Suprapubic skin (tissue), 4 donors: ENCODE data around the gene DBR1. TPM values are rescaled to one million over a fixed set of nuclear protein-coding genes. Genes with fewer than 3 reads are reported as not detected.

ENCODE experiments used
- DNase-seq, 2 donors: peaks; one replicate each; pipeline ENCODE4 v3.0.0-alpha.2; 2019; ENCODE audit warnings: low spot score in 2 of 2
- H3K27ac ChIP-seq: fragments of 200-600 bp; sonication (generic); one replicate; pipeline ENCODE4 v1.5.1; 2019
- H3K27me3 ChIP-seq: fragments of 200-600 bp; sonication (generic); one replicate; pipeline ENCODE4 v1.5.1; 2019
- H3K36me3 ChIP-seq: fragments of 200-600 bp; sonication (generic); one replicate; pipeline ENCODE4 v1.5.1; 2019
- H3K4me1 ChIP-seq: fragments of 200-600 bp; sonication (generic); one replicate; pipeline ENCODE4 v1.5.1; 2019
- H3K4me3 ChIP-seq: fragments of 200-600 bp; sonication (generic); one replicate; pipeline ENCODE4 v1.5.1; 2019; ENCODE audit warnings: mild to moderate bottlenecking
- H3K9me3 ChIP-seq: fragments of 200-600 bp; sonication (generic); one replicate; pipeline ENCODE4 v1.5.1; 2019
- EP300 ChIP-seq: sonication (generic); formaldehyde crosslinking; IDR thresholded peaks from one replicate; pipeline ENCODE4 v1.6.1; 2017; ENCODE audit warnings: antibody characterized with exemption
- POLR2A ChIP-seq, 2 donors: fragments of 450-650 bp; IDR thresholded peaks; one replicate each; pipeline ENCODE4 v1.6.1; 2017; ENCODE audit warnings: antibody characterized with exemption in 2 of 2, mild to moderate bottlenecking in 2 of 2, moderate library complexity in 2 of 2
- POLR2AphosphoS5 ChIP-seq, 3 donors: sonication (generic); formaldehyde crosslinking; IDR thresholded peaks; one replicate each; pipeline ENCODE4 v1.6.1; 2017; ENCODE audit warnings: antibody characterized with exemption in 3 of 3
- WGBS: methylation state at CpG from one replicate; pipeline ENCODE4 v1.1.5; 2018; 5-methylcytosine and 5-hydroxymethylcytosine counted together
- total RNA-seq, 4 donors: library from RNA; depleted of rRNA; stranded (reverse); fragments of >200 nt; gene quantifications; one replicate each; pipeline ENCODE4 v1.1.0, GENCODE V29; 2016
- TF ChIP-seq, protein P1 (sequence below), 2 donors: fragments of 200-600 bp in 1 of 2; fragments of 450-650 bp in 1 of 2; sonication (generic) in 1 of 2; IDR thresholded peaks; one replicate each; pipeline ENCODE4 v1.5.1; 2016 to 2019; ENCODE audit warnings: antibody characterized with exemption in 2 of 2, mild to moderate bottlenecking in 1 of 2, moderate library complexity in 1 of 2

The DBR1 gene, protein sequence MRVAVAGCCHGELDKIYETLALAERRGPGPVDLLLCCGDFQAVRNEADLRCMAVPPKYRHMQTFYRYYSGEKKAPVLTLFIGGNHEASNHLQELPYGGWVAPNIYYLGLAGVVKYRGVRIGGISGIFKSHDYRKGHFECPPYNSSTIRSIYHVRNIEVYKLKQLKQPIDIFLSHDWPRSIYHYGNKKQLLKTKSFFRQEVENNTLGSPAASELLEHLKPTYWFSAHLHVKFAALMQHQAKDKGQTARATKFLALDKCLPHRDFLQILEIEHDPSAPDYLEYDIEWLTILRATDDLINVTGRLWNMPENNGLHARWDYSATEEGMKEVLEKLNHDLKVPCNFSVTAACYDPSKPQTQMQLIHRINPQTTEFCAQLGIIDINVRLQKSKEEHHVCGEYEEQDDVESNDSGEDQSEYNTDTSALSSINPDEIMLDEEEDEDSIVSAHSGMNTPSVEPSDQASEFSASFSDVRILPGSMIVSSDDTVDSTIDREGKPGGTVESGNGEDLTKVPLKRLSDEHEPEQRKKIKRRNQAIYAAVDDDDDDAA
- 10 to 100 TPM; 12.7 to 13.3 (median 12.8) TPM for total RNA-seq

GRCh38 chr3:138174421-138175131, at the start of gene DBR1:
Gene DBR1, minus strand, starts transcription at chr3:138174921. Its CDS starts 126 bp downstream, at chr3:138174795.
- 0% methylated on average over 24 of the region's 38 CpGs for WGBS
- peak within 1 kb of the TSS; percentile 89 for H3K27ac ChIP-seq
- DNase-seq = peak; percentile 83 to 86
- H3K9me3 ChIP-seq = no peaks in the 10 kb centered on the region
- H3K36me3 ChIP-seq = peaks cover 11% of the 10 kb centered on the region
- TF ChIP-seq POLR2AphosphoS5 (IDR thresholded peaks at IDR 0.05) (peak in 2 of 3 donors; percentile 53 to 57), EP300 (no peak), POLR2A (IDR thresholded peaks at IDR 0.05) (peak in 1 of 2 donors; percentile 75)
- H3K4me3 ChIP-seq = peak within 1 kb of the TSS; percentile 94
- peaks cover 28% of the 10 kb centered on the region for H3K4me1 ChIP-seq
- no peaks in the 10 kb centered on the region for H3K27me3 ChIP-seq

DNA sequence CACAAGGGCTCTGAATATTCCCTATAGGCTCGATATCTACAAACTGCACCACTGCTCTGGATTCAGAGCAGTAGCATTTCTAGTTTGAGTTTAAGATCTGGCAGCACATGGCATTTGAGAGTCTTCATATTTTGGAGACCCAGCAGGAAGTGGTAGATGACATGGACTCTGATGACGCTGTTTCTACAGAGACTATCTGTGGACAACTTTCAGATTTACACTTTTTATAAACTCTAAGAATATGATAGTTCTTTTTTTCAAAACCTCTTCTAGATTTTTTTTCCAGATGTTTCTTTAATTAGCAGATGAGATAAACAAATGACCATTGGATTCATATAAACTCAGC, 48.2 kb upstream of the DBR1 start:
- no peak overlapping the region for H3K4me3 ChIP-seq
- DNase-seq = no peak
- H3K27me3 ChIP-seq = no peaks in the 10 kb centered on the region
- no peaks in the 10 kb centered on the region for H3K9me3 ChIP-seq
- 83% methylated on average over 2 of the region's 2 CpGs for WGBS
- H3K27ac ChIP-seq = no peak overlapping the region
- no peaks in the 10 kb centered on the region for H3K4me1 ChIP-seq
- TF ChIP-seq POLR2A (IDR thresholded peaks at IDR 0.05) (no peak), EP300 (no peak), POLR2AphosphoS5 (IDR thresholded peaks at IDR 0.05) (no peak)
- TF ChIP-seq, protein P1, sequence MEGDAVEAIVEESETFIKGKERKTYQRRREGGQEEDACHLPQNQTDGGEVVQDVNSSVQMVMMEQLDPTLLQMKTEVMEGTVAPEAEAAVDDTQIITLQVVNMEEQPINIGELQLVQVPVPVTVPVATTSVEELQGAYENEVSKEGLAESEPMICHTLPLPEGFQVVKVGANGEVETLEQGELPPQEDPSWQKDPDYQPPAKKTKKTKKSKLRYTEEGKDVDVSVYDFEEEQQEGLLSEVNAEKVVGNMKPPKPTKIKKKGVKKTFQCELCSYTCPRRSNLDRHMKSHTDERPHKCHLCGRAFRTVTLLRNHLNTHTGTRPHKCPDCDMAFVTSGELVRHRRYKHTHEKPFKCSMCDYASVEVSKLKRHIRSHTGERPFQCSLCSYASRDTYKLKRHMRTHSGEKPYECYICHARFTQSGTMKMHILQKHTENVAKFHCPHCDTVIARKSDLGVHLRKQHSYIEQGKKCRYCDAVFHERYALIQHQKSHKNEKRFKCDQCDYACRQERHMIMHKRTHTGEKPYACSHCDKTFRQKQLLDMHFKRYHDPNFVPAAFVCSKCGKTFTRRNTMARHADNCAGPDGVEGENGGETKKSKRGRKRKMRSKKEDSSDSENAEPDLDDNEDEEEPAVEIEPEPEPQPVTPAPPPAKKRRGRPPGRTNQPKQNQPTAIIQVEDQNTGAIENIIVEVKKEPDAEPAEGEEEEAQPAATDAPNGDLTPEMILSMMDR (IDR thresholded peaks at IDR 0.05) = no peak
- peaks cover 53% of the 10 kb centered on the region for H3K36me3 ChIP-seq

DNA sequence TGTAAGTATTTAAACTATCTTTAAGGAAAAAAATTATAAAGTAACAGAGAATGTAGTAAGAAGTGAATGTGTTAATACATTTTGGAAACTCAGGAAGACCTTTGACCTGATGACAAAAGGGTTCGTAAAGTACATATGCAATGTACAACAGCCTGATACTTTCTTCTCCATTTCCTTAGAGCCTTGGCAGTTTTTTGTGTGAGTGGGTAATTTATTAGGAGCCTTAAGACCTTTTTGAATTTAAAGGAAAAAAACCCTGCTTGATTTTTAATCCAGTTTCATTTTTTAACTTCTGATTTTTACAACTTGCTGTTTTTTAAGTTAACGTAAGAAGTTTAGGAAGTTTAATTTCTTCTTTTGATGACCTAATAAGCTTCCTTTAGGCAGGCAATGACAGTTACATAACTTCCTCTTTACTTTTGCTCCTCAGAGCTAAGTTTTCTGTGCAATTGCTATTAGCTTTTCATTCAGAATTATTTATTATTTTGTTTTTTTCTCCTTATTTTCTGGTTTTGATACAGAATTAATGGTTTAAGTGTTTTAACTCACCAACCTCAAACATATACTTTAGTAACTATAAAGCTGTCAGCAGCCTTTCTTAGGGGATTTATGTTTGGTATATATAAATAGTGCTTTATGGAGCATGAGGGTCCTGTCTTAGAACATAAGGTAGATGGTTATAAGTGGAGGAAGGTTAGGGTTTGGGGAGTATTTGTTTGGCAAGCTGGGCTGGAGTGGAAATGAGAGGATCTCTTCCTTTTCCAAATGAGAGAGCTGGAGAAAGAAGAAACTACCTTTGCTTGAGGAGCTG, 47.6 kb upstream of the DBR1 start:
- Histone ChIP-seq H3K36me3 (peaks cover 48% of the 10 kb centered on the region), H3K4me3 (no peak overlapping the region), H3K4me1 (no peaks in the 10 kb centered on the region), H3K27ac (no peak overlapping the region), H3K27me3 (no peaks in the 10 kb centered on the region), H3K9me3 (no peaks in the 10 kb centered on the region)
- TF ChIP-seq POLR2AphosphoS5 (IDR thresholded peaks at IDR 0.05) (no peak), POLR2A (IDR thresholded peaks at IDR 0.05) (no peak), EP300 (no peak)
- TF ChIP-seq, protein P1 (IDR thresholded peaks at IDR 0.05) = no peak
- DNase-seq = no peak
- WGBS = 73% methylated on average over 2 of the region's 2 CpGs

DNA sequence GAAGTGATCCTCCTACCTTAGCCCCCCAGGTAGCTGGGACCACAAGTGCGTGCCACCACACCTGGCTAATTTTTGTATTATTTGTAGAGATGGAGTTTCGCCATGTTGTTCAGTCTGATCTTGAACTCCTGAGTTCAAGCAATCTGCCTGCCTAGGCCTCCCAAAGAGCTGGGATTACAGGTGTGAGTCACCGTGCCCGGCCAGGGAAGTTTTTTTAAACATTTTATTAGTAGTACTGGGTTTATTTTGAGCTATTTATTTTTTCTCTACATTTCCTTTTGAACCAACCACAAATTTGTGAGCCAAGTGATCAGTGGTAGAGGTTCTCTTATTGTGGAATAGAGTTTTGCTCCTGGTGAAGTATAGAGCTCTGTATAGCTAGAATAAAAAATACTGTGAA, 46.1 kb upstream of the DBR1 start:
- Histone ChIP-seq H3K9me3 (no peaks in the 10 kb centered on the region), H3K4me3 (no peak overlapping the region), H3K36me3 (peaks cover 33% of the 10 kb centered on the region), H3K4me1 (no peaks in the 10 kb centered on the region), H3K27ac (no peak overlapping the region), H3K27me3 (no peaks in the 10 kb centered on the region)
- no peak for DNase-seq
- WGBS = 95% methylated on average over 4 of the region's 4 CpGs
- TF ChIP-seq POLR2A (IDR thresholded peaks at IDR 0.05) = no peak

GRCh38 chr3:138220242-138220641, 45.5 kb upstream of the DBR1 start:
- WGBS = 97% methylated on average over 1 of the region's 1 CpG
- no peaks in the 10 kb centered on the region for H3K27me3 ChIP-seq
- DNase-seq = no peak
- no peak overlapping the region for H3K27ac ChIP-seq
- no peaks in the 10 kb centered on the region for H3K9me3 ChIP-seq
- TF ChIP-seq EP300 (no peak), POLR2AphosphoS5 (IDR thresholded peaks at IDR 0.05) (no peak), POLR2A (IDR thresholded peaks at IDR 0.05) (no peak)
- TF ChIP-seq, protein P1 (IDR thresholded peaks at IDR 0.05) = no peak
- H3K36me3 ChIP-seq = peaks cover 28% of the 10 kb centered on the region
- no peak overlapping the region for H3K4me3 ChIP-seq
- H3K4me1 ChIP-seq = no peaks in the 10 kb centered on the region
